GM12801 (cell line): ENCODE results near the gene RBMS1.

ENCODE experiments used
- TF ChIP-seq, protein P1 (sequence below): IDR thresholded peaks from one replicate; pipeline ENCODE4 v1.5.1; 2011; ENCODE audit warnings: control low read depth; ENCODE audit not compliant: insufficient read length; ENCODE audit errors: extremely low read depth

Gene RBMS1

DNA sequence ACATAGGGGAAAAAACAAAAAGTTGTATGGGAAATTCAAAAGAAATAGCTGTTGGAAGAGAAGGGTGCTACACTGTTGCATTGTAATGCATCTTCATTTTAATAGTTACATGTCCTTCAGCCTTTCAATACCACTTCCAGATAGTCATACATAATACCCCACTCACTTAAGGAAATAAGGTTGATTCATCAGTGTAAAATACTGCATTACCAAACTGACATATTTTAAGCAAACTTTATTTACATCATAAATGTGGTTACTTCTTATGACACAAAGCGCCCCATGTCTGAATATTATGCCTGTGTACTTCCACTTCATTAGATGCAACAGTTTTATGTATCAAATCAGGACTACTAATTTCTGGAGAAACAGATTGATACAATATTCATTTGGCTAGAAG lies 4.5 kb downstream of the RBMS1 start:
- TF ChIP-seq, protein P1, sequence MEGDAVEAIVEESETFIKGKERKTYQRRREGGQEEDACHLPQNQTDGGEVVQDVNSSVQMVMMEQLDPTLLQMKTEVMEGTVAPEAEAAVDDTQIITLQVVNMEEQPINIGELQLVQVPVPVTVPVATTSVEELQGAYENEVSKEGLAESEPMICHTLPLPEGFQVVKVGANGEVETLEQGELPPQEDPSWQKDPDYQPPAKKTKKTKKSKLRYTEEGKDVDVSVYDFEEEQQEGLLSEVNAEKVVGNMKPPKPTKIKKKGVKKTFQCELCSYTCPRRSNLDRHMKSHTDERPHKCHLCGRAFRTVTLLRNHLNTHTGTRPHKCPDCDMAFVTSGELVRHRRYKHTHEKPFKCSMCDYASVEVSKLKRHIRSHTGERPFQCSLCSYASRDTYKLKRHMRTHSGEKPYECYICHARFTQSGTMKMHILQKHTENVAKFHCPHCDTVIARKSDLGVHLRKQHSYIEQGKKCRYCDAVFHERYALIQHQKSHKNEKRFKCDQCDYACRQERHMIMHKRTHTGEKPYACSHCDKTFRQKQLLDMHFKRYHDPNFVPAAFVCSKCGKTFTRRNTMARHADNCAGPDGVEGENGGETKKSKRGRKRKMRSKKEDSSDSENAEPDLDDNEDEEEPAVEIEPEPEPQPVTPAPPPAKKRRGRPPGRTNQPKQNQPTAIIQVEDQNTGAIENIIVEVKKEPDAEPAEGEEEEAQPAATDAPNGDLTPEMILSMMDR, result no peak

DNA sequence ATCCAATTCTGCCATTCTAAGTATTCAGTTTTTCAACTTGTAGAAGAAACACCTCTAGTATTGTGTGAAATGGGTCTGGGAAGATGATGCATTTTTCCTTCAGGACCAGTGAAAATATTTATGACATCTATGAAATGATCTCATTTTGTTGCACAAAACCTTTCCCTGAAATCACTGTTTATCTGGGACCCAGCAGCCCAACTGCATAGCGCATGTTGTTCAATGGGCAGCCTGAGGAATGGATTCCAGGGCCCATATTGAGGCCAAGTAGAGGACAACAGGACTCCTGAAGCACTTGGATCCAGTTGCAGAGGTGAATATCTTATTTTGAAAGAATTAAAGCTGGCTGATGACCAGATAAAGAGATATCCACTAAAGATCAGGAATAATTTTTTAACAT lies 7.3 kb downstream of the RBMS1 start:
- TF ChIP-seq, protein P1, result no peak

DNA sequence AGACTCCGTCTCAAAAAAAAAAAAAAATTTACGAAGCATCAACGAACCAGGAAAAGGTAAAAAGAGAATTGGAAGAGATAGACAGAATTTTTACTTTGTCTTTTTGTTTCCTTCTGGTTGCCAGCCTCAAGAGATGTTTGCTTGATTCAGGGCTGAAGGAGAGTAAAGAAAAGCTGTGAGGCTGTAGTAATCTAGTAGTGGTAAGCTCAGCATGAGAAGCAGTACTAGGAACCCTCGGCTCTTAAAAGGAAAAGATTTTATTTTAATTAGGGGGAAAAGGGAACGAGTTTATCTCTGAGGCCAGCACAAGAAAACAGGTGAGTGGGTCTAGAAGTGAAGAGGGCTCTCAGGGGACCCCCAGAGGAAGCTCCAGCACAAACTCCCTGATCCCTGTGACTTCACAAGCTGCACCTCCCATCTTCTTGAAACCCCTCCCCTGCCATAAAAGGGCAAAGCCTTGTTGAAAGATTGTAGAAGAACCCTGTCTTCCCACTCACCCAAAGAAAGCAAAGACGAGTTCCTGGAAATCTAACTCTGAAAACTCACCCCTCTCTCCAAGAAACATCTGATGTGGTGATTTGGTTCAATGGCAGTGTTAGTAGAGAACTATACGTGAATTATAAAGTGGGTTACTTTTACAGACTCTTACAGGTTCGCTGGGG lies 8.6 kb downstream of the RBMS1 start:
- TF ChIP-seq, protein P1, result no peak

DNA sequence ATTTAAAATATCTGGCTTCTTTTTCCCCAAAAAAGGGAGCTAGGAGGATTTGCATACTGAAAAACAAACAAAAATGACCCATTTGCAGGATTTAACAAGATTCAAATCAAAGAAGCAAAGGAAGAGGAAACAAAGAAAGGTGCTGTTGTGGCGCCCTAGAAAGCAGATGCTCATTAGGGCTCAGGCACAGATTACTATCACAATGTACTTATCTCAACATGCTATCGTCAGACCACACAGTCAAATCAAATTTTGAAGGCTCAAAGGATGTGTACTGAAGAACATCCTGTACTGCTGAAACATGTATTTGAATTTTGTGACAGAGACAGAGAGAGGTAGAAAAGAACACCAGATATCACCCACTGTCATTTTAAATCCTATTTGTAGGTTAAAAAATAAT lies 10.9 kb downstream of the RBMS1 start:
- TF ChIP-seq, protein P1, result no peak

DNA sequence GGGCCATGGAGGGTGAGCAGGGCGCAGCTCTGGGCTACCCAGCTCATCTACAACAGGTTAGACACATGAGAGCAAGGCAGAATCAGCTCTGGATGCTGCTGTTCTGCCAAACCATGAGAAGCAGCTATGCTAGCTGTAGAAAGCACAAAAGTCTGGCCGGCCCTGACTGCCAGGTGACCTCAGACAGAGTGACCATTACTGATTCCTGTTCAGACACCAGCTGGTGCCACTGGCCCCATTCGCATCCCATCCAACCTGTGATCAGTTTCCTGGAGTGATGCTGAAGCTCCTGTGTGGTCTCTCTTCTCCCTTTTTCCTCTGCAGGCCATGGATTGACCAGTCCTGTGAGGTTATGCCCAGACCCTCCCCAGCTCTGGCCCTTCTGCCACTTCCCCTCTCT lies 14.3 kb downstream of the RBMS1 start:
- TF ChIP-seq, protein P1, result no peak

DNA sequence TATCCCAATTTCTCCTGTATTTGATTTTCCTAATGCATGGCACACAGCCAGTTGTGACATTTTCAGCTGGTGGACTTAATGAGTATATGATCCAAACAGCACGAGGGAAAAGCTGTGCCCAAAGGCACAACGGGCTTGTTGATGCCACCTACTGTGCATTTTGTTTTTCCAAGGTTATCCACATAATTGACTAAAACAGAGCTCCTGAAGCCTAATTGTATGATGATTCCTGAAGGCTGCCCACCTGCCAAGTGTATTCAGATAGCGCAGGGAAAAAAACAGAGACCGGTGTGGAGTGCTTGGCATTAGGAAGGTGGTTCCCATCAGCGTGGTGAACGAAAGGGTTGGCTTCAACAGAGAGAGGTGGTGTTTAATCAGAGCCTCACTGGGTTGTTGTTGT lies 14.9 kb downstream of the RBMS1 start:
- TF ChIP-seq, protein P1, result no peak

DNA sequence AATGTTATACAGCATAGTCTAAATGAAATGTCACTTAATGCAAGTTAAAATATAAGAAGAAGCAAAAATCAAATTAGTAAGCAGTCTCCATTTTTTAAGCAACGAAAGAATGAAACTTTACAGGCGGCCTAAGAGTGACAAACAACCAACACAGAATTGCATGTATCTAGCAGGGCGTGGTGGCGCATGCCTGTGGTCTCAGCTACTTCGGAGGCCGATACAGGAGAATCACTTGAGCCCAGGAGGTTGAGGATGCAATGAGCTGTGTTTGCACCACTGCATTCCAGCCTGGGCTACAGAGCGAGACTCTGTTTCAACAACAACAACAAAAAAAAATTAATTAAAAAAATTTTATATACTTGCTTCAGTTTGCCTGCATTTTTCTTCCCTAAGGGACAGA lies 16.6 kb downstream of the RBMS1 start:
- TF ChIP-seq, protein P1, result no peak
